ENCODE measurements around the gene BEST3. TPM values are rescaled to one million over a fixed set of nuclear protein-coding genes. Genes with fewer than 3 reads are reported as not detected.

BEST3 gene
- total RNA-seq, 1 donor from 2014 or later, result not detected

DNA sequence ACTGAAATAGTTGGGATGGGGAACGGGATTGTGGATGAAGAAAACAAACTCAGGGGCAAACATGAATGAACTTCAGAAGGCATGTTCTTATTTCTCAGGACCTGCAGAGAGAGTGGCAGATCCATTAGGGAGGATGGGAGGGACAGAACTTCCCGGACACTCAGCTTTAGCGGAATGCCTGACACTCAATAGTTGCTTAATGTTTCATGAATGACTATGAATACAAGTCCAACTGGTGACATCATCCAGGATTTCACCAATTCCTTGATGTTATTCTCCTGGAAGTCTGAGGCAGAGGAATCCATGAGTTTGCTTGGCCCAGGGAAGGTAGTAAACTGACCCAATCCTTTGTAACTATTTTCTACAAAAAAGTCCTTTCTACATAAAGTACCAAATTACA, 50.6 kb downstream of the BEST3 start:
- intact Hi-C loops (cut with DNase I), result no loop called here
- no peak for ATAC-seq

DNA sequence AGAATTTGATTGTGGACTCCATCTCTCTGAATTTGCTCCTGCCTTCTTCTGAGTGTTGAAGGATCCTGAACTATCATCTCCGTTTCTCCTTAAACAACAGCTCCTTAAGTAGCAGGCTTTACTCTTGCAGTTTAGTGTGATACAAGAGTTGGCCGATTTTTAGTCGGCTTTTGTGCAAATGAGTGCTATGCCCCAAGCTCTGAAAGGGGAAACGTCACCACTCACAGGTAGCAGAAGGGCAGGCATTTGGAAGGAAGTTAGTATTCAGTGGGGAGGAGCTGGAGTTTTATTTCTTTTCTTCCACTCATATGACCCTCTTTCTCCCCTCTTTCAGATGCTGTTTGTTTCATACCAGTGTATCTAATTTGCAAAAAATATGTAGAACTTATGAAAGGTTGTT, 51.9 kb downstream of the BEST3 start:
- Histone ChIP-seq H3K36me3 (no peaks in the 10 kb centered on the region), H3K9me3 (no peaks in the 10 kb centered on the region), H3K27me3 (no peaks in the 10 kb centered on the region), H3K27ac (no peak overlapping the region), H3K4me1 (no peaks in the 10 kb centered on the region), H3K4me3 (no peak overlapping the region)
- TF ChIP-seq, protein P1, sequence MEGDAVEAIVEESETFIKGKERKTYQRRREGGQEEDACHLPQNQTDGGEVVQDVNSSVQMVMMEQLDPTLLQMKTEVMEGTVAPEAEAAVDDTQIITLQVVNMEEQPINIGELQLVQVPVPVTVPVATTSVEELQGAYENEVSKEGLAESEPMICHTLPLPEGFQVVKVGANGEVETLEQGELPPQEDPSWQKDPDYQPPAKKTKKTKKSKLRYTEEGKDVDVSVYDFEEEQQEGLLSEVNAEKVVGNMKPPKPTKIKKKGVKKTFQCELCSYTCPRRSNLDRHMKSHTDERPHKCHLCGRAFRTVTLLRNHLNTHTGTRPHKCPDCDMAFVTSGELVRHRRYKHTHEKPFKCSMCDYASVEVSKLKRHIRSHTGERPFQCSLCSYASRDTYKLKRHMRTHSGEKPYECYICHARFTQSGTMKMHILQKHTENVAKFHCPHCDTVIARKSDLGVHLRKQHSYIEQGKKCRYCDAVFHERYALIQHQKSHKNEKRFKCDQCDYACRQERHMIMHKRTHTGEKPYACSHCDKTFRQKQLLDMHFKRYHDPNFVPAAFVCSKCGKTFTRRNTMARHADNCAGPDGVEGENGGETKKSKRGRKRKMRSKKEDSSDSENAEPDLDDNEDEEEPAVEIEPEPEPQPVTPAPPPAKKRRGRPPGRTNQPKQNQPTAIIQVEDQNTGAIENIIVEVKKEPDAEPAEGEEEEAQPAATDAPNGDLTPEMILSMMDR (IDR thresholded peaks at IDR 0.05), result no peak
- intact Hi-C loops (cut with DNase I), result no loop called here
- DNase-seq (no peak), ATAC-seq (no peak)

More for the DNA sequence above, 50.6 kb downstream of the BEST3 start:
- Histone ChIP-seq H3K9me3 (no peaks in the 10 kb centered on the region), H3K27me3 (no peaks in the 10 kb centered on the region), H3K27ac (no peak overlapping the region), H3K4me1 (no peaks in the 10 kb centered on the region), H3K36me3 (no peaks in the 10 kb centered on the region), H3K4me3 (no peak overlapping the region)
- DNase-seq, result no peak
- TF ChIP-seq, protein P1 (IDR thresholded peaks at IDR 0.05), result no peak

DNA sequence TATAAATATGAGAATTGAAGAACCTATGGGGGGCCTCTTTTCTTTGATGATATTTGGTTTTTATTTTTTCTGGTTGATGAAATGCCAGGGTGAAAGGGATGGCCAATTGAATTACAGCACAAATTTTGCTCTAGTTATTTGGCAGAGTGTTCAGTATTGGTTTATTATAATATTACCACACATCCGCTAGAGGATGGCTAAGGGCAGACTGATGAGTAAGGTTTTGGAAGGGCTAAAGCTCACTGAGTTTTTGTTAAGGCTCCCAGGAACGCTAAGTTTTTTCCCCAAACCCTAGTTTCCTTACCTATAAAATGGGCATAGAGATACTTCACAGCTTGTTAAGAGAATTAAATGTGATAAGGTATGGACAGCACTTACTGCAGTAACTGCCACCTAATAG, 54.1 kb downstream of the BEST3 start:
- DNase-seq (no peak), ATAC-seq (no peak)
- H3K4me3 ChIP-seq, result no peak overlapping the region

DNA sequence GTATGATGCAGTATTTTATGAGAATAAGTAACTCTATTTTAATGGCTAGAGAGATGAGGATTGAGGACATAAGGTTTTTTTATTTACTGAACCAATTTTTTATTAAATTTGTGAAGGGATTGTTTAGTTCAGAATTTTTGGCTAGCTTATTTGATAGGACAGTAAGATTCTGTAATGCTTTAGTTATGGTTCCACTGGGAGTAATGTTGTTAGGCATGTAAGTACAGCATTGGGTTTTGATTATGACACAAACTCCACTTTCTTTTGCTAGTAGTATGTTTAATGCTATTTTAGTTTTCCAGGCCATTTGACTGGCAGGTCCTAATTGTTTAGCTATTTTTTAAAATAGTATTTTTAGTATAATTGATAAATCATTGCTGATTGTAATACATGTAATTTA, 54.6 kb downstream of the BEST3 start:
- Histone ChIP-seq H3K4me1 (no peaks in the 10 kb centered on the region), H3K27me3 (no peaks in the 10 kb centered on the region), H3K9me3 (no peaks in the 10 kb centered on the region), H3K36me3 (no peaks in the 10 kb centered on the region), H3K4me3 (no peak overlapping the region), H3K27ac (no peak overlapping the region)
- intact Hi-C loops (cut with DNase I), result no loop called here
- TF ChIP-seq, protein P1 (IDR thresholded peaks at IDR 0.05), result no peak
- DNase-seq (no peak), ATAC-seq (no peak)

More for the DNA sequence above, 54.1 kb downstream of the BEST3 start:
- intact Hi-C loops (cut with DNase I), result no loop called here
- Histone ChIP-seq H3K27me3 (no peaks in the 10 kb centered on the region), H3K4me1 (no peaks in the 10 kb centered on the region), H3K36me3 (no peaks in the 10 kb centered on the region), H3K27ac (no peak overlapping the region), H3K9me3 (no peaks in the 10 kb centered on the region)
- TF ChIP-seq, protein P1 (IDR thresholded peaks at IDR 0.05), result no peak

DNA sequence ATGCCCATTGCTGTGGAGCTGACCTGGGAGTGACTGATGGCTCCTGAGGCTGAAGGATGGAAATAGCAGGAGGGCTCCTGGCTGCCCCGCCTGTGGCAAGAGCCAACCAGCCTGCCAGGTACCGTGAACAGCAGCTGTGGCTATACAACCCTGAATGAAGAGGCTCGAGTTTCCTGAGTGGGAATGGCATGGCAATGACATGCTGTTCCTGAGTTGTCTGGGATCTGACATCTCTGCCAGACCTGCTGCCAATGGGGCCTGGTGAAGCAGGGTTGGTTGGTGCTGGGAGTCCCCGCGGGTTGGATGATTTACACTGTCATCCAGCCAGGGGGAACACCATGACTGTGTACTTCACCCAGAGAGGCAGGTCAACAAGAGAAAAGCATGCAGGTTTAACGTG, 56.6 kb downstream of the BEST3 start:
- no peaks in the 10 kb centered on the region for H3K27me3 ChIP-seq
- H3K36me3 ChIP-seq, result no peaks in the 10 kb centered on the region
- intact Hi-C loops (cut with DNase I), result no loop called here
- H3K4me1 ChIP-seq, result no peaks in the 10 kb centered on the region
- TF ChIP-seq, protein P1 (IDR thresholded peaks at IDR 0.05), result no peak
- no peak overlapping the region for H3K4me3 ChIP-seq
- no peak for DNase-seq
- H3K9me3 ChIP-seq, result no peaks in the 10 kb centered on the region
- no peak for ATAC-seq
- H3K27ac ChIP-seq, result no peak overlapping the region

DNA sequence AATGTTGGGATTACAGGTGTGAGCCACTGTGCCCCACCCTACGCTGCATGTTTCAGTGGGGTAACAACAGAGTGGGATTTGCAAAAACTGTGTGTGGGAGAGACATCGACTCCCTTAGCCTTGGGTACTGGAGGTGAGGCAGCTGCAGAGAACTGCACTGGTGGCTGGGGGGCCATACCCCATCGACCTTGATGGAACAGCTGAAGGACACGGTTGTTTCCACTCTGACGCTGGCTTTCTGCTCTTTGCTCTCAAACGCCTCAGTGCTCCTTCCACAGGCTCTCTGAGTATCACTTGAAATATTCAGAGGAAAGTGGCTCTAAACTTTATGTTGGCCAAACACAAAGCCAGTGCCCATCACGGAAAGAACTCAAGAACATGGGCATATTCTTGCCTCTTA, 57.6 kb downstream of the BEST3 start:
- ATAC-seq (no peak), DNase-seq (no peak)
- Histone ChIP-seq H3K9me3 (no peaks in the 10 kb centered on the region), H3K4me1 (no peaks in the 10 kb centered on the region), H3K36me3 (no peaks in the 10 kb centered on the region), H3K27ac (no peak overlapping the region), H3K27me3 (no peaks in the 10 kb centered on the region), H3K4me3 (no peak overlapping the region)
- TF ChIP-seq, protein P1 (IDR thresholded peaks at IDR 0.05), result no peak
- intact Hi-C loops (cut with DNase I), result no loop called here

Data from upper lobe of right lung (tissue), 1 donor.